Measurements from ENCODE around the gene AMIGO2.

DNA sequence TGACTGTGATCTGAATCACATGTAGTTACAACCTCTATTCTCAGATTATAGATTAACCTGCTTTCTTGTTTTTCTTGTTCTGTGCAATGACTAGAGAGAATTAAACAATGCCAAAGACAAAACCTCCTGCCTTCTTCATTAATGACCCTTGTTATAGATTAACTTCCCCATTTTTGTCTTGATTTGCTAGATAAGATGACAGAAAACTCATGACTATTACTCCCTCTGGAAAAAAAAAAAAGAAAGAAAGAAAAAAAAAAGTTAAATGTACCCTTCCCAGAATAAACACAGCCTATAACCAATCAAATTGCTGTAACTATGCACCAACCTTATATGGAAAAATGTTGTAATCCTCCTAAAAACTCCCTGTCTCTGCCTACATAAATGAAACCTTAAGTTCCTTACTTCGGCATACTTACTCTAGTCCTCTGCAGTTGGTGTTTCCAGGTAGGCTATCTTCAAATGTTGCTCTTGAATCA is 41.5 kb downstream of the AMIGO2 start:
- TF ChIP-seq, protein P1, sequence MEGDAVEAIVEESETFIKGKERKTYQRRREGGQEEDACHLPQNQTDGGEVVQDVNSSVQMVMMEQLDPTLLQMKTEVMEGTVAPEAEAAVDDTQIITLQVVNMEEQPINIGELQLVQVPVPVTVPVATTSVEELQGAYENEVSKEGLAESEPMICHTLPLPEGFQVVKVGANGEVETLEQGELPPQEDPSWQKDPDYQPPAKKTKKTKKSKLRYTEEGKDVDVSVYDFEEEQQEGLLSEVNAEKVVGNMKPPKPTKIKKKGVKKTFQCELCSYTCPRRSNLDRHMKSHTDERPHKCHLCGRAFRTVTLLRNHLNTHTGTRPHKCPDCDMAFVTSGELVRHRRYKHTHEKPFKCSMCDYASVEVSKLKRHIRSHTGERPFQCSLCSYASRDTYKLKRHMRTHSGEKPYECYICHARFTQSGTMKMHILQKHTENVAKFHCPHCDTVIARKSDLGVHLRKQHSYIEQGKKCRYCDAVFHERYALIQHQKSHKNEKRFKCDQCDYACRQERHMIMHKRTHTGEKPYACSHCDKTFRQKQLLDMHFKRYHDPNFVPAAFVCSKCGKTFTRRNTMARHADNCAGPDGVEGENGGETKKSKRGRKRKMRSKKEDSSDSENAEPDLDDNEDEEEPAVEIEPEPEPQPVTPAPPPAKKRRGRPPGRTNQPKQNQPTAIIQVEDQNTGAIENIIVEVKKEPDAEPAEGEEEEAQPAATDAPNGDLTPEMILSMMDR (IDR thresholded peaks at IDR 0.05): no peak
- TF ChIP-seq POLR2AphosphoS5 (IDR thresholded peaks at IDR 0.05): no peak

Measured in esophagus muscularis mucosa (tissue), 3 donors.